GM18511 (cell line): ENCODE results near the gene DNAJC4.

Experiments
- ATAC-seq: cut with Tn5 transposase; IDR thresholded peaks from one replicate; pipeline ENCODE4 v1.9.1; 2021; ENCODE audit warnings: mild to moderate bottlenecking, moderate library complexity; ENCODE audit not compliant: unreplicated experiment

The DNAJC4 gene

GRCh38 chr11:64269540-64270220, 39.3 kb downstream of the DNAJC4 start:
- ATAC-seq, result peak; percentile 69

GRCh38 chr11:64275031-64275800, 44.9 kb downstream of the DNAJC4 start:
- ATAC-seq, result no peak

GRCh38 chr11:64275841-64276240, 45.5 kb downstream of the DNAJC4 start:
- ATAC-seq, result no peak

- ATAC-seq, result no peak
Measured at GRCh38 chr11:64276653-64277431, 46.5 kb downstream of the DNAJC4 start.

GRCh38 chr11:64278576-64279190, 48.3 kb downstream of the DNAJC4 start:
- ATAC-seq, result no peak

- no peak for ATAC-seq
Measured at GRCh38 chr11:64281957-64282770, 51.8 kb downstream of the DNAJC4 start.

- ATAC-seq, result no peak
Measured at GRCh38 chr11:64283092-64283491, 52.7 kb downstream of the DNAJC4 start.
